A673 (cell line): ENCODE data around the gene MT1F.
"Not testable (repeated sequence)": the region's sequence is repeated elsewhere in the genome, so short reads cannot be mapped to it uniquely, and the experiment has no call there.

Experiments used
- EZH2 ChIP-seq: fragments of 200-600 bp; sonication (generic); IDR thresholded peaks from 2 replicates; pipeline ENCODE4 v1.6.1; 2017; ENCODE audit warnings: borderline replicate concordance, low read depth, mild to moderate bottlenecking, mixed read lengths, antibody characterized with exemption, low read length; ENCODE audit not compliant: poor library complexity, severe bottlenecking
- TF ChIP-seq, protein P1 (sequence below): fragments of 300-800, 200-600 bp; sonication (generic); conservative IDR thresholded peaks from 2 replicates; pipeline ENCODE4 v1.5.1; 2017; ENCODE audit warnings: low read depth, mild to moderate bottlenecking, antibody characterized with exemption, low read length, moderate library complexity, mixed read lengths

DNA sequence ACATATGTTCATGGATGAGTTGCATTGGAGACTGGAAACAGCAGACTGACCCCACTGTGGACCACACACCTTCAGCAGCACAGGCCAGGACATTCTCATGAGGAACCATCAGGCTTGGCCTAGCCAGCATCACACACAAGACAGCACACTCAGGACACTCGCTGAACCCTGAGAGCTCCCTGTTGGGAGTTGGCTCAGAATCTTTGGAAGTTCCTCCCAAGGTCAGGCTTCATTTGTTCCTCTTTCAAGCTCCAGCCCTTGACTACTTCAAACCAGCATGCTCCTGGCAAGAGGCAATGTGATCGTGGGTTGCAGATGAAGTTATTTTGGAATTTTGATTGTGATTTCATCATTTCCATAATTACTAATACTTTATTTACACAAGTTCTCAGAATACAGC is 13.9 kb downstream of the MT1F start:
- TF ChIP-seq, protein P1, sequence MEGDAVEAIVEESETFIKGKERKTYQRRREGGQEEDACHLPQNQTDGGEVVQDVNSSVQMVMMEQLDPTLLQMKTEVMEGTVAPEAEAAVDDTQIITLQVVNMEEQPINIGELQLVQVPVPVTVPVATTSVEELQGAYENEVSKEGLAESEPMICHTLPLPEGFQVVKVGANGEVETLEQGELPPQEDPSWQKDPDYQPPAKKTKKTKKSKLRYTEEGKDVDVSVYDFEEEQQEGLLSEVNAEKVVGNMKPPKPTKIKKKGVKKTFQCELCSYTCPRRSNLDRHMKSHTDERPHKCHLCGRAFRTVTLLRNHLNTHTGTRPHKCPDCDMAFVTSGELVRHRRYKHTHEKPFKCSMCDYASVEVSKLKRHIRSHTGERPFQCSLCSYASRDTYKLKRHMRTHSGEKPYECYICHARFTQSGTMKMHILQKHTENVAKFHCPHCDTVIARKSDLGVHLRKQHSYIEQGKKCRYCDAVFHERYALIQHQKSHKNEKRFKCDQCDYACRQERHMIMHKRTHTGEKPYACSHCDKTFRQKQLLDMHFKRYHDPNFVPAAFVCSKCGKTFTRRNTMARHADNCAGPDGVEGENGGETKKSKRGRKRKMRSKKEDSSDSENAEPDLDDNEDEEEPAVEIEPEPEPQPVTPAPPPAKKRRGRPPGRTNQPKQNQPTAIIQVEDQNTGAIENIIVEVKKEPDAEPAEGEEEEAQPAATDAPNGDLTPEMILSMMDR = not testable (repeated sequence)
- not testable (repeated sequence) for TF ChIP-seq EZH2
